OCI-LY3 (cell line): ENCODE measurements around the gene DBX2.
"Not testable (repeated sequence)": the region's sequence is repeated elsewhere in the genome, so short reads cannot be mapped to it uniquely, and the experiment has no call there.

Experiments
- H2AFZ ChIP-seq: fragments of 200-600, 300-600 bp; shearing (Covaris generic); 2 replicates; pipeline ENCODE4 v1.6.0; 2014; ENCODE audit warnings: antibody characterized with exemption, low read depth, low read length
- H3K27ac ChIP-seq: fragments of 200-600, 300-600 bp; sonication (generic); 2 replicates; pipeline ENCODE4 v1.5.1; 2014; ENCODE audit warnings: mild to moderate bottlenecking, low read length, moderate library complexity, mixed read lengths
- H3K27me3 ChIP-seq: fragments of 200-600, 300-600 bp; sonication (generic); 2 replicates; pipeline ENCODE4 v1.6.1; 2014; ENCODE audit warnings: low read depth, low read length, mixed read lengths
- H3K36me3 ChIP-seq: fragments of 200-600, 300-600 bp; sonication (generic); replicated peaks from 2 replicates; pipeline ENCODE3; 2014; ENCODE audit warnings: low read depth, low read length, mixed read lengths
- H3K4me1 ChIP-seq: fragments of 300-600, 200-600 bp; sonication (generic); 2 replicates; pipeline ENCODE4 v1.6.1; 2014; ENCODE audit warnings: low read length, mixed read lengths
- H3K4me2 ChIP-seq: fragments of 200-600, 300-600 bp; sonication (generic); 2 replicates; pipeline ENCODE4 v1.6.1; 2014; ENCODE audit warnings: low read length, mixed read lengths
- H3K4me3 ChIP-seq: fragments of 300-600, 200-600 bp; sonication (generic); 2 replicates; pipeline ENCODE4 v1.5.1; 2014; ENCODE audit warnings: antibody characterized with exemption, mild to moderate bottlenecking, low read length, moderate library complexity
- H3K79me2 ChIP-seq: fragments of 300-600, 200-600 bp; shearing (Covaris generic); 2 replicates; pipeline ENCODE4 v1.6.1; 2014; ENCODE audit warnings: mild to moderate bottlenecking, low read length, mixed read lengths
- H3K9ac ChIP-seq: fragments of 300-600, 200-600 bp; shearing (Covaris generic); 2 replicates; pipeline ENCODE4 v1.6.0; 2014; ENCODE audit warnings: mild to moderate bottlenecking, low read length, moderate library complexity
- H3K9me3 ChIP-seq: fragments of 200-600, 300-600 bp; shearing (Covaris generic); 2 replicates; pipeline ENCODE4 v1.6.1; 2014; ENCODE audit warnings: low read length, mixed read lengths; ENCODE audit not compliant: insufficient read depth
- H4K20me1 ChIP-seq: fragments of 200-600, 300-600 bp; sonication (generic); 2 replicates; pipeline ENCODE4 v1.6.1; 2016; ENCODE audit warnings: low read length, mixed read lengths; ENCODE audit not compliant: insufficient read depth
- EZH2phosphoT487 ChIP-seq: fragments of 200-600 bp; shearing (Covaris generic); IDR thresholded peaks from 2 replicates; pipeline ENCODE4 v1.6.1; 2018; ENCODE audit warnings: antibody characterized with exemption, mixed run types, low read depth
- TF ChIP-seq, protein P1 (sequence below): fragments of 200-600, 300-600 bp; sonication (generic); IDR thresholded peaks from 2 replicates; pipeline ENCODE4 v1.5.1; 2014; ENCODE audit warnings: antibody characterized with exemption, low read length, low read depth

Gene DBX2

GRCh38 chr12:44999355-44999754, 51.5 kb downstream of the DBX2 start:
- TF ChIP-seq, protein P1, sequence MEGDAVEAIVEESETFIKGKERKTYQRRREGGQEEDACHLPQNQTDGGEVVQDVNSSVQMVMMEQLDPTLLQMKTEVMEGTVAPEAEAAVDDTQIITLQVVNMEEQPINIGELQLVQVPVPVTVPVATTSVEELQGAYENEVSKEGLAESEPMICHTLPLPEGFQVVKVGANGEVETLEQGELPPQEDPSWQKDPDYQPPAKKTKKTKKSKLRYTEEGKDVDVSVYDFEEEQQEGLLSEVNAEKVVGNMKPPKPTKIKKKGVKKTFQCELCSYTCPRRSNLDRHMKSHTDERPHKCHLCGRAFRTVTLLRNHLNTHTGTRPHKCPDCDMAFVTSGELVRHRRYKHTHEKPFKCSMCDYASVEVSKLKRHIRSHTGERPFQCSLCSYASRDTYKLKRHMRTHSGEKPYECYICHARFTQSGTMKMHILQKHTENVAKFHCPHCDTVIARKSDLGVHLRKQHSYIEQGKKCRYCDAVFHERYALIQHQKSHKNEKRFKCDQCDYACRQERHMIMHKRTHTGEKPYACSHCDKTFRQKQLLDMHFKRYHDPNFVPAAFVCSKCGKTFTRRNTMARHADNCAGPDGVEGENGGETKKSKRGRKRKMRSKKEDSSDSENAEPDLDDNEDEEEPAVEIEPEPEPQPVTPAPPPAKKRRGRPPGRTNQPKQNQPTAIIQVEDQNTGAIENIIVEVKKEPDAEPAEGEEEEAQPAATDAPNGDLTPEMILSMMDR, result no peak
- TF ChIP-seq EZH2phosphoT487, result no peak
- Histone ChIP-seq H3K79me2 (no peaks in the 10 kb centered on the region), H2AFZ (no peak overlapping the region), H3K36me3 (no peaks in the 10 kb centered on the region), H4K20me1 (no peaks in the 10 kb centered on the region), H3K27me3 (no peaks in the 10 kb centered on the region), H3K4me3 (no peak overlapping the region), H3K4me1 (no peaks in the 10 kb centered on the region), H3K4me2 (no peak overlapping the region), H3K9me3 (no peaks in the 10 kb centered on the region), H3K9ac (no peak overlapping the region), H3K27ac (no peak overlapping the region)

DNA sequence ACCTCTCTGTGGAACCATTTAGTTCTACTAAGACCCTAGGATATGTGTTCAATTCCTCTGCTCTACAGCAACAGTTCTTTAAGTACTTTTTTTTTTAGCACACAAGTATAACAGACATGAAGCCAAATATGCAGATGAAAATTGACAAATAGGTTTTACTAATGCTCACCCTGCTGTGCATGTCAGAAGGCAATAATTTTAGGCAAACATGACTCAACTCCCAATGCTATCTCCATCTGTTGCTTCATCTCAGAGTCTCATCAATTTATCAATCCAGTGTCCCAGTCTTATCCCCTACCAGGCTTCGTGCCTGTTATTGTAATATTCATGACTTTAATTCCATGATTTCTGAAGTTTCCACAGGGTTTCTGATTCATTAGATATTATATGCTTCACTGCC, 57.7 kb downstream of the DBX2 start:
- H2AFZ ChIP-seq, result no peak overlapping the region
- H3K27me3 ChIP-seq, result no peaks in the 10 kb centered on the region
- H3K79me2 ChIP-seq, result no peaks in the 10 kb centered on the region
- no peak overlapping the region for H3K9ac ChIP-seq
- H3K27ac ChIP-seq, result no peak overlapping the region
- H3K4me2 ChIP-seq, result no peak overlapping the region
- no peaks in the 10 kb centered on the region for H3K36me3 ChIP-seq
- TF ChIP-seq, protein P1, result no peak
- no peaks in the 10 kb centered on the region for H3K9me3 ChIP-seq
- no peak overlapping the region for H3K4me3 ChIP-seq
- no peaks in the 10 kb centered on the region for H3K4me1 ChIP-seq
- no peaks in the 10 kb centered on the region for H4K20me1 ChIP-seq

DNA sequence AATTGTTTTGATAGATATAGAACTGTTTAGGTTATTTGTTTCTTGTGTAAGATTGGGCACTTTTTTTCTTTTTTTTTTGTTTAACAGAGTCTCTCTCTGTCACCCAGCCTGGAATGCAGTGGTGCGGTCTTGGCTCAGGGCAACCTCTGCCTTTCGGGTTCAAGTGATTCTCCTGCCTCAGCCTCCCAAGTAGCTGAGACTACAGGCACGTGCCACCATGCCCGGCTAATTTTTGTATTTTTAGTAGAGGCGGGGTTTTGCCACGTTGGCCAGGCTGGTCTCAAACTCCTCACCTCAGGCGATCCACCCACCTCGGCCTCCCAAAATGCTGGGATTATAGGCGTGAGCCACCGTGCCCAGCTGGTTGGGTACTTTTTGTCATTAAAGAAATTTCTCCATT, 66.0 kb downstream of the DBX2 start:
- not testable (repeated sequence) for H3K36me3 ChIP-seq, H3K27ac ChIP-seq, H3K9me3 ChIP-seq, H3K4me2 ChIP-seq, H3K4me1 ChIP-seq, H4K20me1 ChIP-seq, H2AFZ ChIP-seq, H3K27me3 ChIP-seq, H3K9ac ChIP-seq, H3K4me3 ChIP-seq, H3K79me2 ChIP-seq

GRCh38 chr12:44979918-44980317, 71.0 kb downstream of the DBX2 start:
- no peaks in the 10 kb centered on the region for H3K79me2 ChIP-seq
- no peak overlapping the region for H3K4me3 ChIP-seq
- H3K27me3 ChIP-seq, result no peaks in the 10 kb centered on the region
- no peak overlapping the region for H3K9ac ChIP-seq
- no peak for TF ChIP-seq EZH2phosphoT487
- TF ChIP-seq, protein P1, result no peak
- no peak overlapping the region for H3K4me2 ChIP-seq
- H3K36me3 ChIP-seq, result no peaks in the 10 kb centered on the region
- no peaks in the 10 kb centered on the region for H3K9me3 ChIP-seq
- H3K4me1 ChIP-seq, result no peaks in the 10 kb centered on the region
- H4K20me1 ChIP-seq, result no peaks in the 10 kb centered on the region
- no peak overlapping the region for H2AFZ ChIP-seq
- no peak overlapping the region for H3K27ac ChIP-seq

GRCh38 chr12:44976246-44976645, 74.7 kb downstream of the DBX2 start:
- Histone ChIP-seq H3K9ac (no peak overlapping the region), H3K9me3 (no peaks in the 10 kb centered on the region), H3K4me2 (no peak overlapping the region), H3K36me3 (no peaks in the 10 kb centered on the region), H3K4me1 (no peaks in the 10 kb centered on the region), H4K20me1 (no peaks in the 10 kb centered on the region), H3K27ac (no peak overlapping the region), H3K4me3 (no peak overlapping the region), H3K79me2 (no peaks in the 10 kb centered on the region), H3K27me3 (no peaks in the 10 kb centered on the region), H2AFZ (no peak overlapping the region)
- TF ChIP-seq, protein P1, result no peak
- no peak for TF ChIP-seq EZH2phosphoT487
